Esophagus muscularis mucosa (tissue), 3 donors: ENCODE measurements around the gene C7.

Experiments
- POLR2A ChIP-seq: fragments of 450-650 bp; IDR thresholded peaks from one replicate; pipeline ENCODE4 v1.6.1; 2017; ENCODE audit warnings: antibody characterized with exemption, moderate library complexity, mild to moderate bottlenecking, low read depth
- TF ChIP-seq, protein P1 (sequence below), 3 experiments: fragments of 200-600 bp in 2 of 3; fragments of 450-650 bp in 1 of 3; sonication (generic) in 2 of 3; IDR thresholded peaks; one replicate each; pipeline ENCODE4 v1.5.1; 2017 to 2019; ENCODE audit warnings: antibody characterized with exemption in 3 of 3, mild to moderate bottlenecking in 2 of 3, moderate library complexity in 1 of 3

DNA sequence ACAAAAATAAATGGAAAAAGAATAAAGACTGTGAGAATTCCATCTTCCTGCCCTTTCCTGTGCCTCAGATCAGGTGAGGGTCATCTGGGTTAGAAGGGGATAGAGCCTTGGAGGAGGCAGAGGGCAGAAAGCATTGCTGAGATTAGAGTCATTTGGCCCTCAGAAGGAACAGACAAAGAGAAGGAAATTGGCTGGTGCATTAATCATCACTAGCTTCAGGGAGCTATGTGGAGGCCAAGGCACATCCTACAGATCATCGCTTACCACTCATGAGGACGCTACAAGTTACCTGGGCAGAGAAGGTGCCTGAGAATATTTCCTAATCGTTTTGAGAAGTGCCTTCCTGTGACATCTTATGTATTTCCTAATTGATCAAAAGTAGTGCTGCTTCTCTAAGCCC lies 74.5 kb downstream of the C7 start:
- no peak for TF ChIP-seq POLR2A
- TF ChIP-seq, protein P1, sequence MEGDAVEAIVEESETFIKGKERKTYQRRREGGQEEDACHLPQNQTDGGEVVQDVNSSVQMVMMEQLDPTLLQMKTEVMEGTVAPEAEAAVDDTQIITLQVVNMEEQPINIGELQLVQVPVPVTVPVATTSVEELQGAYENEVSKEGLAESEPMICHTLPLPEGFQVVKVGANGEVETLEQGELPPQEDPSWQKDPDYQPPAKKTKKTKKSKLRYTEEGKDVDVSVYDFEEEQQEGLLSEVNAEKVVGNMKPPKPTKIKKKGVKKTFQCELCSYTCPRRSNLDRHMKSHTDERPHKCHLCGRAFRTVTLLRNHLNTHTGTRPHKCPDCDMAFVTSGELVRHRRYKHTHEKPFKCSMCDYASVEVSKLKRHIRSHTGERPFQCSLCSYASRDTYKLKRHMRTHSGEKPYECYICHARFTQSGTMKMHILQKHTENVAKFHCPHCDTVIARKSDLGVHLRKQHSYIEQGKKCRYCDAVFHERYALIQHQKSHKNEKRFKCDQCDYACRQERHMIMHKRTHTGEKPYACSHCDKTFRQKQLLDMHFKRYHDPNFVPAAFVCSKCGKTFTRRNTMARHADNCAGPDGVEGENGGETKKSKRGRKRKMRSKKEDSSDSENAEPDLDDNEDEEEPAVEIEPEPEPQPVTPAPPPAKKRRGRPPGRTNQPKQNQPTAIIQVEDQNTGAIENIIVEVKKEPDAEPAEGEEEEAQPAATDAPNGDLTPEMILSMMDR (IDR thresholded peaks at IDR 0.05) = no peak
